WTC11 (cell line): ENCODE data around the gene IL17RA.

ENCODE experiments used
- CTCF ChIP-seq: fragments of 200-600 bp; IDR thresholded peaks from 2 replicates; pipeline ENCODE4 v1.8.0; 2022; ENCODE audit warnings: antibody characterized with exemption
- OVOL2 ChIP-seq: fragments of 250-450 bp; sonication (Bioruptor Pico); IDR thresholded peaks from 2 replicates; pipeline ENCODE4 v1.9.0; 2021; ENCODE audit warnings: mild to moderate bottlenecking, borderline replicate concordance

GRCh38 chr22:17161991-17162390 is 77.2 kb downstream of the IL17RA start:
- TF ChIP-seq CTCF: no peak
- TF ChIP-seq OVOL2 (CRISPR knock-in tag): no peak
